HG03575 (cell line): ENCODE data around the gene DIRAS1.
"Not testable (repeated sequence)": the region's sequence is repeated elsewhere in the genome, so short reads cannot be mapped to it uniquely, and the experiment has no call there.

ENCODE experiments used
- ATAC-seq: cut with Tn5 transposase; IDR thresholded peaks from one replicate; pipeline ENCODE4 v1.9.1; 2021; ENCODE audit not compliant: unreplicated experiment, insufficient number of reproducible peaks, low FRiP score; ENCODE audit errors: extremely low read depth

The DIRAS1 gene

DNA sequence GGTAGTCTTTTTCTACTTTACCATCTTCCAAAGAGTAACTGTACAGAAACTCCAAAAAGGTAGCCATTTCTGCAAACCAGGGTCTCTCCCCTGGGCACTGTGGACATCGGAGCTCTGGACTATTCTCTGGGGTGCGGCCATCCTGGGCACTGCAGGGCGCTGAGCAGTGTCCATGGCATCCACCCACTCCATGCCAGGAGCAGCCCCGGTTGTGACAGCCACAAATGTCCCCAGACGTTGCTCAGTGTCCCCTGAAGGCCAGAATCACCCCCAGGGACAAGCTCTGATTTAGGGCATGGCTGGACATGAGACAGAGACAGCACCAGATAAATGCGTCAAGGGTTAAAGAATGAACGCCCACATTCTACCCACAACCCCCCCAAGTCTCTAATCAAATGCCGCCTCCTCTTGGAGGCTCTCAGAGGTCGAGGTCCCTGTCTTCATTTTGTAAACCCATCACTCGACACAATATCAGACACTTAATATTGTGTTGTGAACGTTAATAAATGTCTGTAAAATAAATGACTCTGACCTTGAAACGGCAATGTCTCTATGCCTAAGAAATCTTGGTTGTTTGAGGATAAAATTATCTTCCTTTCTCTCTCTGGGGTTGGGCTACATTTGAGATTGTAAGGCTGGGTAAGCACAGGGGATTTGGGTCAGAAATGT lies 27.5 kb downstream of the DIRAS1 start:
- ATAC-seq, result no peak

DNA sequence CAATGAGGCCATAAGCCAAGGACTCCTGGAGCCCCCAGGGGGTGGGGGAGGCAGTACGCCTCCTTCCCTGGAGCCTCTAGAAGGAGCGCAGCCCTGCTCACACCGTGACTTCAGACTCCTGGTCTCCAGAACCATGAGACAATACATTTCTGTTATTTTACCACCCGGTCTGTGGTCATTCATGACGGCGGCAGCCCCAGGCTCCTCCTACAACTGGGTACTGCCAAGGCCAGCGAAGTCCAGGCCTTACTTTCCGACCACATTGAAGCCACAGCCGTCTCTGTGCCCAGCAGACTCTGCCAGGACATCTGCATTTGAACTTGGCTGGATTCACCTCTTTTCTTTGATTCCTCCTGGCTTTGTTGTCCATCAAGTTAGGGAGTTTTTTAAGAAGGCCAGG lies 29.2 kb downstream of the DIRAS1 start:
- ATAC-seq, result no peak

DNA sequence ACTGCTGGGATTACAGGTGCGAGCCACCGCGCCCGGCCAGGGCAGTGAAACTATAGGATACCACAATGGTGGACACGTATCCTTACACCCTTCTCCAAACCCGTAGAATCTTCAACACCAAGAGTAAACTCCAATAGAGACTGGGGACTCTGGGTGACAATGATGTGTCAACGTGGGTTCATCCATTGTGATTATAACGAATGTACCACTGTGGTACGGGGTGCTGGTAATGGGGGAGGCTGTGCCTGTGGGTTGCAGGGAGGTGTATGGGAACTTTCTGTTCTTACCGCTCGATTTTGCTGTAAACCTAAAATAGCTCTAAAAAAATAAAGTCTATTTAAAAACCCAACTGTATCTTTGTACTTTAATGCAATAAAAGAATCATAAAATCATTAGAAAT lies 30.3 kb downstream of the DIRAS1 start:
- no peak for ATAC-seq

DNA sequence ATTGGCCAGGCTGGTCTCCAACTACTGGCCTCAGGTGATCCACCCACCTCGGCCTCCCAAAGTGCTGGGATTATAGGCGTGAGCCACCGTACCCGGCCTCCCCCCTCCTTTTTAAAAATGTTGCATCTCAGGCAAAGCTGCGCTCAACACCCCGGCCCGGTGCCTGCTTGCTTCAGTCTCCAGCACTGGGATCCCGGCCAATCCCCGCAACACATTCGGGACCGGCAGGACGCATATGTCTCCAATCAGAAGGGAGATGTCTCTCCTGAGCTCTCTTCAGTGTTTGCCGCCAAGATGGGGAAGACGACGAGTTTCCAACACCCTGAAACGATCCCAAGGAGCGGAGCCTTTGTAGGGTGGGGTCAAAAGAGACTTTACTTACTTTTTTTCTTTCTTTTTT lies 34.8 kb downstream of the DIRAS1 start:
- no peak for ATAC-seq

GRCh38 chr19:2685204-2685704 lies 35.9 kb downstream of the DIRAS1 start:
- no peak for ATAC-seq

- ATAC-seq, result no peak
These were observed 37.7 kb downstream of the DIRAS1 start for GRCh38 chr19:2683430-2684003.

- no peak for ATAC-seq
These were observed 40.4 kb downstream of the DIRAS1 start for GRCh38 chr19:2680808-2681207.

DNA sequence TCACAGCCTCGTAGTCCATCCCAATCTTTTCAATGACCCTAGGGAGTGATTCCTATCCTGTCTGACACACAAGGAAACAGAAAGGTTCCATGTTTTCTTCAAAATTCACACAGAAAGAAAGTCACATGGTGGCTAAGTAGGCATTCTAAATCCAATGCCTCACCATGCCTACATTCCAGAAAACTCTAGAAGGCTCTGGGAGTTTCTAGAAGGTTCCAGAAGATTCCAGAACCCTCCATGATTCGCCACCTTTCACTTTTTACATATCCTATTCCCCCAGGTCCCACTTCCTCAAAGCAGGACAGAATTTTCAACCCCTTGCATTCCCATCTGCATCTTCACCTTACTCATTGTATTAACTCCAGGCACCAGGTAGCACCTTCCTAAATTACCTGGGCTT lies 41.7 kb downstream of the DIRAS1 start:
- no peak for ATAC-seq

- not testable (repeated sequence) for ATAC-seq
These were observed 42.2 kb downstream of the DIRAS1 start for GRCh38 chr19:2678948-2679347.

DNA sequence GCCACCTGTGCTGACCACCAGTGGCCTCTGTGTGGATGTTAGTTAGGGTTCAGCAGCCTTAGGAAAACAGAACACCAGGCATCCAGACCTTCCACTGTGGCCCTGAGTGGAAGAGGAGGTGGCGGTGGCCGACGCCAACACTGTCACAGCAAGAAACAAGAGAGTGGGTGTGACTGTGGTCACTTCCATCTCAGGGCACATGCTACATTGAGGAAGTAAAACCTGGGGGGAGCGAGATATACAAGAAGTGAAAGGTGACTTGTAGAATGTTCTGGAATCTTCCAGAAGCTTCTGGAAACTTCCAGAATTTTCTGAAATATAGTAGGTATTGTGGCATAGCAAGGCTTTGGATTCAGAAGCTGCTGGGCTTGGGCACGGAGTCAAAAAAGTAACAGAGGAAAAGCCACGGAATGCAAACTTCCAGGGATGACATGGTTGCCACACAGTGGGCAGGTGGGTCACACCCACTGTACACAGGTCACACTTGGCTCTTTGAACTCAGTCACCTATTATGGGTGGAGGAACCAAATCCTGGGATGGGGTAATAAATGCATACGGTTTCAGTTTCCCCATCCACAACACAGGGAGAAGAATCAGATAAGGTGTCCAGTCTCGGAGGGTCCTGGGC lies 43.0 kb downstream of the DIRAS1 start:
- ATAC-seq, result no peak

- no peak for ATAC-seq
These were observed 44.3 kb downstream of the DIRAS1 start for GRCh38 chr19:2676823-2677222.

GRCh38 chr19:2675892-2676291 lies 45.3 kb downstream of the DIRAS1 start:
- no peak for ATAC-seq

- no peak for ATAC-seq
These were observed 51.0 kb downstream of the DIRAS1 start for GRCh38 chr19:2670217-2670616.

GRCh38 chr19:2668175-2668763 lies 52.9 kb downstream of the DIRAS1 start:
- no peak for ATAC-seq

DNA sequence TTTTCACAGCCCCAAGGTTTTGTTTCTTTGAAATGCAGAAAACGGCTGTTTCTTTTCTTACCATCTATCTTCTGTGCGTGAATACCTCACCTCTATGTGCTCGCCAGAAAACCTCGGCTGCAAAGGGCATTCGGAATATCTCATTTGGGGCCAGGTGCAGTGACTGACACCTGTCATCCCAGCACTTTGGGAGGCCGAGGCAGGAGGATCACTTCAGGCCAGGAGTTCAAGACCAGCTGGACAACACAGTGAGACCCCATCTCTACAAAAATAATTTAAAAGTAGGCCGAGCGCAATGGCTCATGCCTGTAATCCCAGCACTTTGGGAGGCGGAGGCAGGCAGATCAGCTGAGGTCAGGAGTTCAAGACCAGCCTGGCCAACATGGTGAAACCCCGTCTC lies 53.8 kb downstream of the DIRAS1 start:
- not testable (repeated sequence) for ATAC-seq

- no peak for ATAC-seq
These were observed 54.7 kb downstream of the DIRAS1 start for GRCh38 chr19:2666344-2666994.

GRCh38 chr19:2665103-2665502 lies 56.1 kb downstream of the DIRAS1 start:
- ATAC-seq, result no peak
